Fibroblast of skin of abdomen (primary cell): ENCODE measurements around the gene RAD54L2.
"Not testable (repeated sequence)": the region's sequence is repeated elsewhere in the genome, so short reads cannot be mapped to it uniquely, and the experiment has no call there.

ENCODE experiments used
- DNase-seq: peaks from one replicate; pipeline ENCODE4 v3.0.0-alpha.2; 2013

Gene RAD54L2

GRCh38 chr3:51539291-51539941 is 897 bp downstream of the RAD54L2 start:
- peak; percentile 47 for DNase-seq

GRCh38 chr3:51542596-51542995 is 4.1 kb downstream of the RAD54L2 start:
- not testable (repeated sequence) for DNase-seq

GRCh38 chr3:51544011-51544775 is 5.7 kb downstream of the RAD54L2 start:
- DNase-seq, result no peak

GRCh38 chr3:51547274-51547673 is 8.8 kb downstream of the RAD54L2 start:
- DNase-seq, result no peak

- DNase-seq, result no peak
Measured at GRCh38 chr3:51549311-51549710, 10.8 kb downstream of the RAD54L2 start.

- no peak for DNase-seq
Measured at GRCh38 chr3:51550080-51550819, 11.7 kb downstream of the RAD54L2 start.

GRCh38 chr3:51557993-51558392 is 19.5 kb downstream of the RAD54L2 start:
- no peak for DNase-seq

- peak; percentile 56 for DNase-seq
Measured at GRCh38 chr3:51559411-51559888, 20.9 kb downstream of the RAD54L2 start.

- DNase-seq, result no peak
Measured at GRCh38 chr3:51559961-51560360, 21.4 kb downstream of the RAD54L2 start.

- DNase-seq, result not testable (repeated sequence)
Measured at GRCh38 chr3:51562403-51562802, 23.9 kb downstream of the RAD54L2 start.

- DNase-seq, result no peak
Measured at GRCh38 chr3:51568036-51568435, 29.5 kb downstream of the RAD54L2 start.

- DNase-seq, result no peak
Measured at GRCh38 chr3:51568996-51569395, 30.5 kb downstream of the RAD54L2 start.

- DNase-seq, result no peak
Measured at GRCh38 chr3:51578238-51578637, 39.7 kb downstream of the RAD54L2 start.

- no peak for DNase-seq
Measured at GRCh38 chr3:51580418-51580817, 41.9 kb downstream of the RAD54L2 start.

GRCh38 chr3:51581524-51581923 is 43.0 kb downstream of the RAD54L2 start:
- peak; percentile 24 for DNase-seq

GRCh38 chr3:51585197-51585596 is 46.7 kb downstream of the RAD54L2 start:
- no peak for DNase-seq

- no peak for DNase-seq
Measured at GRCh38 chr3:51585871-51586270, 47.4 kb downstream of the RAD54L2 start.
